Stimulated activated naive CD8-positive, alpha-beta T cell treated with anti-CD3 and anti-CD28 coated beads, Interleukin-15, Interleukin-2, amounts not matched to agents 100 ng/mL and 50 ng/mL, for 24 hours (primary cell): Measurements from ENCODE around the gene PPFIA4.

Experiments
- H3K27ac Mint-ChIP-seq: one replicate; pipeline ENCODE4 v1.8.0; 2021; ENCODE audit warnings: mild to moderate bottlenecking, mixed read lengths
- H3K27me3 Mint-ChIP-seq: one replicate; pipeline ENCODE4 v1.8.0; 2021; ENCODE audit warnings: mixed read lengths
- H3K36me3 Mint-ChIP-seq: one replicate; pipeline ENCODE4 v1.8.0; 2021; ENCODE audit warnings: low read depth, mixed read lengths
- H3K4me1 Mint-ChIP-seq: one replicate; pipeline ENCODE4 v1.8.0; 2021; ENCODE audit warnings: low read depth, mixed read lengths
- H3K4me3 Mint-ChIP-seq: one replicate; pipeline ENCODE4 v1.8.0; 2021; ENCODE audit warnings: mild to moderate bottlenecking, mixed read lengths
- H3K9me3 Mint-ChIP-seq: one replicate; pipeline ENCODE4 v1.8.0; 2021; ENCODE audit warnings: mixed read lengths

The PPFIA4 gene

GRCh38 chr1:203086992-203087763, 60.9 kb downstream of the PPFIA4 start:
- Mint-ChIP-seq H3K36me3 (no peaks in the 10 kb centered on the region), H3K27me3 (peaks cover 17% of the 10 kb centered on the region), H3K4me3 (no peak overlapping the region), H3K4me1 (no peaks in the 10 kb centered on the region), H3K9me3 (no peaks in the 10 kb centered on the region), H3K27ac (no peak overlapping the region)

- Mint-ChIP-seq H3K27me3 (peaks cover 25% of the 10 kb centered on the region), H3K27ac (no peak overlapping the region), H3K9me3 (peaks cover 3% of the 10 kb centered on the region), H3K36me3 (no peaks in the 10 kb centered on the region), H3K4me3 (no peak overlapping the region), H3K4me1 (no peaks in the 10 kb centered on the region)
Measured at GRCh38 chr1:203088441-203088840, 62.1 kb downstream of the PPFIA4 start.

DNA sequence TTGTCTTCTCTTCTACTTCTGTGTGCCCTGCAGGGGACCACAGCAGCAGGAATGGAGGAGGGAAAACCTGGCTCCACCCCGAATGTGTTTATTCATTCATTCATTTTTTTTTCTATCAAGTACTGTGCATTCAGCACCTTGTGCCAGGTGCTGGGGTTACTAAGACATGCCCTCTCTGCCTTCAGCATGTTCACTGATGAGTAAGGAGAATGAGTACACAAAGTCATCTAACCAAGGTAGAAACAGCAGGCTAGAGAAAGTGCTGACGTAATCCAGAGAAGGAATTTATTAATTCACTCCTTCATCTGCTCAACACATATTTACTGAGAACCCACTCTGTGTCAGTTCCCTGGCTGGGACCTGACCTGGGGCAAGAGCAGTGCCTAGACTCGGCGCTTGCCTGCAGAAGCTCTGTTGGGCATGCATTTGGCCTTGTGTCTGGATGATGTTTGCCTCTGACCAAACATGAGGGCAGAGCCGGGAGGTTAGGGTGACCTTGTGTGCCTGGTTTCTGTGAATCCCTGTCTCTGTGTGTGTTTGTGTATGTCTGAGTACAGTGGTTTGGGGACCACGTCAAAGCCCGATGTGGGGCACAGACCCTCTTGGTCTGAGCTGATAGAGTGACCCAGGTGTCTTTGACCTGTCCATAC, 62.8 kb downstream of the PPFIA4 start:
- no peaks in the 10 kb centered on the region for H3K36me3 Mint-ChIP-seq
- peaks cover 3% of the 10 kb centered on the region for H3K9me3 Mint-ChIP-seq
- no peak overlapping the region for H3K27ac Mint-ChIP-seq
- H3K27me3 Mint-ChIP-seq, result peaks cover 25% of the 10 kb centered on the region
- H3K4me3 Mint-ChIP-seq, result no peak overlapping the region
- H3K4me1 Mint-ChIP-seq, result no peaks in the 10 kb centered on the region

GRCh38 chr1:203089651-203090045, 63.4 kb downstream of the PPFIA4 start:
- Mint-ChIP-seq H3K4me3 (no peak overlapping the region), H3K27ac (no peak overlapping the region), H3K36me3 (peaks cover 4% of the 10 kb centered on the region), H3K27me3 (peaks cover 29% of the 10 kb centered on the region), H3K9me3 (peaks cover 8% of the 10 kb centered on the region), H3K4me1 (no peaks in the 10 kb centered on the region)

DNA sequence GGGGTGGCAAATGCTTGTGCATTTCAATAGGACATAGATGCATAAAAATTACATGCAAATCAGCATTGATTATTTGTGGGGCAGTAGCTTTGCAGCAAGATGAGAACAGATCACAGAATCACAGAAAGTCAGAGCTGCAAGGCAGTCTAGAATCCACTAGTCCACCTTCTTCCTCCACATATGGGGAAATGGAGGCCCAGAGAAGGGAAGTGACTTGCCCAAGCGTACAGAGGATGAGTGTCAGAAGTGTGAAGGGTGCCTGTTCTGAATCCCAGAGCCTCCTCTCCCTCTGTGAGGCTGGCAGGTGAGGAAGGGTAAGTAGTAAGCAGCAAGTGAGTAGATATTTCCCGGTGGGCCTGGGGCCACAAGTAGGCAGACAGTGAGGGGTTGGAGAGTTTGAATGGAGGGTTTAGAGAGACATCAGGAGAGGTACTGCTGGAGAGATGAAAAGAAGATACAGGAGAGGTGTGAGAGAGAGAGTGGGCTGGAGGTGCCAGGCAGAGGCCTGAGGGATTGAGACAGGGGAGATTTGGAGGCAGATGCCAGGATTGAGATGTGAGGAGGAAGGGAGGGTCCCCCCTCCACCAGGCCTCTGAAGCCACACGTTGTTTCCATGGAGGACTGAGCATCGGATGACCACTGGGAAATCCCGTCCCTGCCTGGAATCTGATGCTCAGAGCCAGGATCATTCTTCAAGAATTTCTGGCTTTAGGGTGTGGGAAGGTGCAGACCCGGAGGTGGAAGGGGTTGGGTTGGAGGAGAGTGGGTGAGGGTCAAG, 64.3 kb downstream of the PPFIA4 start:
- Mint-ChIP-seq H3K4me3 (no peak overlapping the region), H3K27me3 (peaks cover 38% of the 10 kb centered on the region), H3K9me3 (peaks cover 17% of the 10 kb centered on the region), H3K36me3 (peaks cover 11% of the 10 kb centered on the region), H3K27ac (no peak overlapping the region), H3K4me1 (no peaks in the 10 kb centered on the region)

- no peak overlapping the region for H3K27ac Mint-ChIP-seq
Measured at GRCh38 chr1:203091199-203091477, 64.8 kb downstream of the PPFIA4 start.

DNA sequence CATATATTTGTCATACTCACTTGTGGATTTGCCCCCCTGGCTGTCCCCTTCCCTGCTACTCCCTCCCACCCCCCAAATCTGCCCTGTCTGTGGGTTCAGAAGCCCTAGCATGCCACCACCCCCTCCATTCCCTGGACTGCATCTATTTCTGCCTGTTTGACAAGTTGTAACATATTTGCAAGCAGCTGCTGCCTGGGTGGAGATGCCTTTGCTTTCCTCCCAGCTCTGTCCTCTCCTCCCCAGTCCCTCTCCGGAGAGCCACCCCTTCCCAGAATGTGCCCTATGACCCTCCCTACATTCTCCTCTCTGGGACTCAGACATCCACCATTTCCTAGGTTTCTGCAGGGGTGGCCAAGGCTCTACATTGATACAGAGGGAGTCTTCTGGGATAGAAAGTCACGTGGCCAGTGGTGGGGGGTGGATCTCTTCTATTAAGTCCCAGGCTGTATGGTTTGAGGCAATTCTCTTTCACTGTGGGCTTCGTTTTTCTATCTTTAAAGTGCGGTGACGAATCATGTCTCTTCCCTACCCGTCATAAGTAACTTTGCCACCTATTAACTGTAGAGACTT, 65.6 kb downstream of the PPFIA4 start:
- H3K4me1 Mint-ChIP-seq, result no peaks in the 10 kb centered on the region
- peaks cover 11% of the 10 kb centered on the region for H3K36me3 Mint-ChIP-seq
- peaks cover 25% of the 10 kb centered on the region for H3K9me3 Mint-ChIP-seq
- no peak overlapping the region for H3K4me3 Mint-ChIP-seq
- peaks cover 45% of the 10 kb centered on the region for H3K27me3 Mint-ChIP-seq
- no peak overlapping the region for H3K27ac Mint-ChIP-seq

More at GRCh38 chr1:203091199-203091477, 64.8 kb downstream of the PPFIA4 start:
- H3K9me3 Mint-ChIP-seq, result peaks cover 23% of the 10 kb centered on the region
- H3K27me3 Mint-ChIP-seq, result peaks cover 43% of the 10 kb centered on the region
- H3K4me3 Mint-ChIP-seq, result no peak overlapping the region
- H3K36me3 Mint-ChIP-seq, result peaks cover 11% of the 10 kb centered on the region
- H3K4me1 Mint-ChIP-seq, result no peaks in the 10 kb centered on the region

DNA sequence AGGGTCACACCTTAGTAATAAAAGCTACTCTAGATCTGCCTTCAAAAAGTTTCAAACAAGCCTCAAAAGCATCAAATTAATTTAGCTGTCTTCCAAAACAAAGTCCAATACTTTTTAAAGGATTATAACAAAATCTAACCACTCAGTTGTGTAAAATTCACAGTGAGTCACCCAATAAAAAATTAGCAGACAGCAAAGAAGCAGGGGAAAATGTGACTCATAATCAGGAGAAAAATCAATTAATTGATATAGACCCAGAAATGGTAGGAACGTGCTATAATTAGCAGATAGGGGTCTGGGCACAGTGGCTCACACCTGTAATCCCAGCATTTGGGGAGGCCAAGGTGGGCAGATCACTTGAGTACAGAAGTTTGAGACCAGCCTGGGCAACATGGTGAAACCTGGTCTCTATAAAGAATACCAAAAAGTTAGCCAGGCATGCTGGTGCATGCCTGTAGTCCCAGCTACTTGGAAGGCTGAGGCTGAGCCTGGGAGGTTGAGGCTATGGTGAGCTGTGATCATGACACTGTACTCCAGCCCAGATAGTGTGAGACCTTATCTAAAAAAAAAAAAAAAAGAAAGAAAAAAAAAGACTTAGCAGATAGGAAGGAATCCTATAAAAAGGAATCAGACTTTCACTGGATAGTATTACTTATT, 67.6 kb downstream of the PPFIA4 start:
- Mint-ChIP-seq H3K4me1 (no peaks in the 10 kb centered on the region), H3K27me3 (peaks cover 39% of the 10 kb centered on the region), H3K9me3 (peaks cover 28% of the 10 kb centered on the region), H3K36me3 (peaks cover 11% of the 10 kb centered on the region), H3K27ac (no peak overlapping the region), H3K4me3 (no peak overlapping the region)

DNA sequence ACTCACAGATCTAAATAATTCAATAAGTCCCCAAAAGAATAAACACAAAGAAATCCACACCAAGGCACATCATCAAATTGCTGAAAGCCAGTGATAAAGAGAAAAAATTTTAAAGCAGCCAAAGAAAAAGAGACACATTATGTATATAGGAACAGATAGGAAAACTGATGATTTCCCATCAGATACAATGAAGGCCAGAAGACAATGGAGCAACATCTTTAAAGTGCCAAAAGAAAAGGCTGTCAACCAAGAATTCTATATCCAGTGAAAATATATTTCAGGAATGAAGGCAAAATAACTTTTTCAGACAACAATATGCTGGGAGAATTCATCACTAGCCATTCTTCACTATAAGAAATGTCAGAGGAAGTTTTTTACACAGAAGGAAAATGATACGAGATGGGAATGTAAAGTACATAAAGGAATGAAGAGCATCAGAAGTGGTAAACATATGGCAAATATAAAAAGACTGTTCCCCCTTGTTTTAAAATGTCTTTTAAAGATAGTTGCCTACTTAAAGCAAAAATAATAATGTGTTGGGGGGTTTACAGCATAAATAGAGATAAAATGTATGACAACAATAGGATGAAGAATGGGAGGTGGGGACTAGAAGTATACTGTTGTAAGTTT, 68.9 kb downstream of the PPFIA4 start:
- Mint-ChIP-seq H3K27me3 (peaks cover 39% of the 10 kb centered on the region), H3K4me1 (no peaks in the 10 kb centered on the region), H3K27ac (no peak overlapping the region), H3K4me3 (no peak overlapping the region), H3K9me3 (peaks cover 28% of the 10 kb centered on the region), H3K36me3 (peaks cover 11% of the 10 kb centered on the region)

DNA sequence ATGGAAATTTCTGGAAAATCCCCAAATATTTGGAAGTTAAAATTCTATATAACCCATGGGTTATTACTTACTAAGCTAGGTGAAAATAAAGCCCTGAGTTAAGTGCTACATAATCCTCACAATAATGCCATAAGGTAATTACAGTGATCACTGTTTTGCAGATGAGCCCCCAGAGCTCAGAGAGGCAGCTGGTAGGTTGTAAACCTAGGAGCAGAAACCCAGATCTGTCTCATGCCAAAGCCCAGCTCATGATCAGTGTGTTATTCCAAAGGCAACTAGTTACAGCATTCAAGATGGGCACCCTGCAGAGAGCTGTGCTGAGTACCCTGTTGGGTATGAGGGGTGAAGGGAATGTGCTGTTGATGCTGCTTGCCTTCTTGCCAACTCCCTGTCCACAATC, 70.3 kb downstream of the PPFIA4 start:
- Mint-ChIP-seq H3K4me1 (no peaks in the 10 kb centered on the region), H3K9me3 (peaks cover 28% of the 10 kb centered on the region), H3K4me3 (no peak overlapping the region), H3K27me3 (peaks cover 39% of the 10 kb centered on the region), H3K36me3 (peaks cover 11% of the 10 kb centered on the region), H3K27ac (no peak overlapping the region)

- Mint-ChIP-seq H3K27me3 (peaks cover 39% of the 10 kb centered on the region), H3K36me3 (peaks cover 11% of the 10 kb centered on the region)
Measured at GRCh38 chr1:203097001-203097400, 70.7 kb downstream of the PPFIA4 start.

DNA sequence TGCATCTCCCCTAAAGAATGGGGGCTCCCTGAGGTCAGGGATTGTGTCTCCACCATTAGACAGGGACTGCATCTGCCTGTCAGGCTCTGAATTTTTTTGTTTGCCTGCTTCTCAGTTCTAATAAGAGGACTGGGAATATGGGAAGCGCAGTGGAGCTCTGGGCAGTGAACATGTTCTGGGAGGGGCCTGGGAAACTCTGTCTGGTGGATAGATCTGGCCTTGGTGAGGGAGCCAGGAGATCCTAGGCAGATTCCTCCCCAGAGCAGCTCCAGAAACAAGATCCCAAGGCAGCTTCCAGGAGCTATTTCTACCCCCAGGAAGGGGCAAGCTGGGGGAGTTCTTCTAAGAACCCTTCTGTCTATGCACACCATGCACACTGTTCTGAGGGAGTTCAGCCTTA, 72.2 kb downstream of the PPFIA4 start:
- Mint-ChIP-seq H3K27me3 (peaks cover 29% of the 10 kb centered on the region), H3K4me1 (no peaks in the 10 kb centered on the region), H3K4me3 (no peak overlapping the region), H3K27ac (no peak overlapping the region), H3K9me3 (peaks cover 25% of the 10 kb centered on the region), H3K36me3 (peaks cover 11% of the 10 kb centered on the region)

More at GRCh38 chr1:203097001-203097400, 70.7 kb downstream of the PPFIA4 start:
- peaks cover 28% of the 10 kb centered on the region for H3K9me3 Mint-ChIP-seq
- no peak overlapping the region for H3K4me3 Mint-ChIP-seq
- no peaks in the 10 kb centered on the region for H3K4me1 Mint-ChIP-seq
- H3K27ac Mint-ChIP-seq, result no peak overlapping the region

DNA sequence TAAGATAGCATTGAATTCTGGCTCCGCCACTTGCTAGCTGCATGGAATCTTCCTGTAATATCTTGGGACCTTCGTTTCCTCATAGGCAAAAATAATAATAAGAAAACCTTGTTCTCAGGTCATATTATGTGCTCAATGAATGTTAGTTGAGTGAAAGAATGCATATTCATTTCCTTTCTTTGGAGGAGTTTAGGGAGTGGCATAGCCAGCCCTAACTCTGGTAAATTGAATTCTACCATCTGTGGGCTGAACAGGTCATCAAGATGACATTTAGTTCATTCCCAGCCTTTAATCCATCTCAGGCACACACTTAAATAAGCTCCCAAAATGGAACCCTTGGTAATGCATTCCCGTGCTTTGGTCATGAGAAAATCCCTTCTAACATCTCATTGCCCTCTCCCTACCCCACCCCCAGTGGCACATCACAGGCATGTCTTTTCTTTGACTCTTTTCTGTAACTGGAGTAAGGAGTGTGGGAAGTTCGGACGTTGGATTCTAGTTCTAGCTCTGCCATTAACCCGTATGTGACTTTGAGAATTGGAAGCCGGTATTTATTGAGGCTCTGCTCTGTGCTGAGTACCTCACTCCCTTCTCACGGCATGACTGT, 72.7 kb downstream of the PPFIA4 start:
- H3K4me1 Mint-ChIP-seq, result no peaks in the 10 kb centered on the region
- peaks cover 25% of the 10 kb centered on the region for H3K9me3 Mint-ChIP-seq
- no peak overlapping the region for H3K4me3 Mint-ChIP-seq
- peak overlapping the region; percentile 7 for H3K27ac Mint-ChIP-seq
- H3K27me3 Mint-ChIP-seq, result peaks cover 29% of the 10 kb centered on the region
- peaks cover 11% of the 10 kb centered on the region for H3K36me3 Mint-ChIP-seq
